K562 (cell line): ENCODE data around the gene PDE8A. TPM values are rescaled to one million over a fixed set of nuclear protein-coding genes. Genes with fewer than 3 reads are reported as not detected.

ENCODE experiments used
- ATAC-seq: fragments of 200-7000 bp; cut with Tn5 transposase; 3 replicates; pipeline ENCODE4 v1.9.1; 2020; ENCODE audit warnings: moderate library complexity
- BruUV-seq: library from RNA; stranded (reverse); fragments of 400-500 nt; replicated peaks from 2 replicates; lab custom pipeline; 2021; lab: Mats Ljungman, UMichigan
- CTCF ChIA-PET: fragments of 300-600 bp; formaldehyde crosslinking; extraction: SDS; loops from one replicate; lab custom pipeline; 2021; ENCODE audit warnings: low intra/inter-chr PET ratio; lab: Yijun Ruan, JAX
- POLR2A ChIA-PET: fragments of 300-600, 350-650 bp; sonication (Branson Sonifier 250); formaldehyde crosslinking; extraction: SDS; loops from one replicate; lab custom pipeline; 2021; ENCODE audit warnings: antibody characterized with exemption, inconsistent platforms; lab: Yijun Ruan, JAX
- DNase-seq, 4 experiments: peaks; one replicate each; pipeline versions ENCODE4 v3.0.0 to v3.0.0-alpha.2; 2011 to 2018; ENCODE audit warnings: low spot score in 3 of 4, mixed read lengths in 3 of 4; ENCODE audit errors: extremely low read depth in 1 of 4
- FAIRE-seq: peaks from 2 replicates; lab custom pipeline; 2011; peaks lifted over from hg19 to GRCh38; lab: Jason Lieb, UNC
- H2AFZ ChIP-seq: 2 replicates; pipeline ENCODE4 v1.6.0; 2011; ENCODE audit warnings: low read depth, low read length, control low read depth, inconsistent platforms
- H3K27ac ChIP-seq: fragments of 200-600 bp; 3 replicates; pipeline ENCODE4 v1.8.0; 2011; ENCODE audit warnings: low read depth, mild to moderate bottlenecking, control low read depth, inconsistent platforms, low read length, moderate library complexity, mixed read lengths; ENCODE audit errors: extremely low read depth
- H3K27me3 ChIP-seq, 2 experiments: fragments of 300-600 bp in 1 of 2; 2 replicates in 1 of 2; 3 replicates in 1 of 2; pipeline versions ENCODE4 v1.6.0 to v1.8.0; 2011; ENCODE audit warnings: inconsistent platforms in 2 of 2, low read length in 2 of 2, mild to moderate bottlenecking in 1 of 2, mixed read lengths in 1 of 2, moderate library complexity in 1 of 2; ENCODE audit not compliant: control insufficient read depth in 2 of 2, insufficient read depth in 2 of 2
- H3K36me3 ChIP-seq: fragments of 300-600 bp; 3 replicates; pipeline ENCODE4 v1.8.0; 2011; ENCODE audit warnings: mild to moderate bottlenecking, low read length, inconsistent platforms; ENCODE audit not compliant: control insufficient read depth, insufficient read depth
- H3K4me1 ChIP-seq, 2 experiments: fragments of 200-600 bp in 1 of 2; replicated peaks in 1 of 2; 2 replicates in 1 of 2; 3 replicates in 1 of 2; pipeline versions ENCODE4 v1.5.1 to v1.8.0; 2011; ENCODE audit warnings: inconsistent platforms in 2 of 2, low read length in 2 of 2, mild to moderate bottlenecking in 1 of 2, mixed read lengths in 1 of 2, moderate library complexity in 1 of 2; ENCODE audit not compliant: control insufficient read depth in 2 of 2, insufficient read depth in 2 of 2
- H3K4me2 ChIP-seq: 2 replicates; pipeline ENCODE4 v1.6.1; 2011; ENCODE audit warnings: low read length, control low read depth, inconsistent platforms, mixed read lengths; ENCODE audit not compliant: insufficient read depth
- H3K4me3 ChIP-seq: fragments of 200-600 bp; sonication (generic), shearing (Covaris generic); 2 replicates; pipeline ENCODE4 v1.5.1; 2016; ENCODE audit warnings: control low read depth, inconsistent platforms
- H3K79me2 ChIP-seq: fragments of 200-600 bp; 3 replicates; pipeline ENCODE4 v1.8.0; 2011; ENCODE audit warnings: low read length, inconsistent platforms; ENCODE audit not compliant: control insufficient read depth, insufficient read depth
- H3K9ac ChIP-seq, 2 experiments: 2 replicates each; pipeline versions ENCODE4 v1.6.0 to v1.6.1; 2011; ENCODE audit warnings: low read depth in 2 of 2, low read length in 2 of 2, control low read depth in 1 of 2, inconsistent platforms in 1 of 2, mild to moderate bottlenecking in 1 of 2, mixed read lengths in 1 of 2; ENCODE audit not compliant: insufficient read depth in 1 of 2
- H3K9me1 ChIP-seq: one replicate; pipeline ENCODE4 v1.6.0; 2011; ENCODE audit warnings: inconsistent platforms, mild to moderate bottlenecking, low read length, moderate library complexity; ENCODE audit not compliant: control insufficient read depth, insufficient read depth
- H3K9me3 ChIP-seq: replicated peaks from 2 replicates; pipeline ENCODE4 v1.5.1; 2011; ENCODE audit warnings: low read depth, low read length, inconsistent platforms; ENCODE audit not compliant: control insufficient read depth, insufficient read depth
- H4K20me1 ChIP-seq: replicated peaks from 2 replicates; pipeline ENCODE4 v1.6.1; 2011; ENCODE audit warnings: low read length, inconsistent platforms, mixed read lengths; ENCODE audit not compliant: control insufficient read depth, insufficient read depth
- ARNT ChIP-seq, 2 experiments: fragments of 450-650 bp; IDR thresholded peaks; 2 replicates each; pipeline ENCODE4 v1.6.1; 2016; ENCODE audit warnings: mild to moderate bottlenecking in 1 of 2
- BRF1 ChIP-seq: IDR thresholded peaks from 3 replicates; pipeline ENCODE4 v1.6.1; 2011; ENCODE audit warnings: borderline replicate concordance, mild to moderate bottlenecking; ENCODE audit not compliant: insufficient read length; ENCODE audit errors: extremely low read depth
- POLR2AphosphoS5 ChIP-seq: IDR thresholded peaks from 2 replicates; pipeline ENCODE4 v1.6.1; 2011; ENCODE audit warnings: mild to moderate bottlenecking, low read depth, low read length, moderate library complexity; ENCODE audit not compliant: control insufficient read depth, insufficient read depth
- ZNF274 ChIP-seq: IDR thresholded peaks from 2 replicates; pipeline ENCODE4 v1.6.1; 2011; ENCODE audit warnings: low read depth, mild to moderate bottlenecking, low read length, moderate library complexity, borderline replicate concordance
- WGBS: fragments of 100-300 bp; shearing (Covaris generic); methylation state at CpG from one replicate; pipeline ENCODE4 v1.1.6; 2016; ENCODE audit warnings: low coverage, mixed read lengths; ENCODE audit not compliant: insufficient coverage; ENCODE audit errors: missing lambda C conversion rate; 5-methylcytosine and 5-hydroxymethylcytosine counted together
- in situ Hi-C: fragments of 300-500 bp; cut with MboI; formaldehyde crosslinking; loops from 4 replicates; pipeline ENCODE4 v1.15.0; 2018; ENCODE audit warnings: inconsistent platforms, mixed read lengths
- intact Hi-C: fragments of 100-400 bp; cut with micrococcal nuclease; formaldehyde crosslinking; loops from 2 replicates; pipeline ENCODE4 v1.14.2; 2022
- polyA plus RNA-seq, 8 experiments: library from polyadenylated mRNA; depleted of rRNA in 4 of 8; stranded (reverse) in 5 of 8; unstranded in 3 of 8; fragments of >200 nt; fragmentation: Nextera tagmentation in 2 of 8; fragmentation: Illumina TruSeq in 1 of 8; extraction: Ambion mirVana in 2 of 8; extraction: Trizol in 1 of 8; gene quantifications; 2 replicates each; pipeline versions ENCODE4 v1.2.1 to v1.2.3, GENCODE V29; 2011 to 2014; ENCODE audit warnings: inconsistent platforms in 1 of 8, missing spikeins in 1 of 8
- total RNA-seq, 7 experiments: library from RNA; depleted of rRNA in 6 of 7; stranded (reverse); fragments of >200 nt in 6 of 7; fragmentation: Illumina TruSeq in 2 of 7; extraction: Trizol in 2 of 7; gene quantifications; 2 replicates each; pipeline versions ENCODE4 v1.2.1 to v1.2.3, GENCODE V29; 2011 to 2021; ENCODE audit warnings: low replicate concordance in 1 of 7

Gene PDE8A
- total and polyA plus RNA-seq, 9 of the 15 experiments (the other 6 are each of a cell fraction or from before 2014, with no cell fraction given) = 5.9 to 40.3 (median 19.8) TPM

DNA sequence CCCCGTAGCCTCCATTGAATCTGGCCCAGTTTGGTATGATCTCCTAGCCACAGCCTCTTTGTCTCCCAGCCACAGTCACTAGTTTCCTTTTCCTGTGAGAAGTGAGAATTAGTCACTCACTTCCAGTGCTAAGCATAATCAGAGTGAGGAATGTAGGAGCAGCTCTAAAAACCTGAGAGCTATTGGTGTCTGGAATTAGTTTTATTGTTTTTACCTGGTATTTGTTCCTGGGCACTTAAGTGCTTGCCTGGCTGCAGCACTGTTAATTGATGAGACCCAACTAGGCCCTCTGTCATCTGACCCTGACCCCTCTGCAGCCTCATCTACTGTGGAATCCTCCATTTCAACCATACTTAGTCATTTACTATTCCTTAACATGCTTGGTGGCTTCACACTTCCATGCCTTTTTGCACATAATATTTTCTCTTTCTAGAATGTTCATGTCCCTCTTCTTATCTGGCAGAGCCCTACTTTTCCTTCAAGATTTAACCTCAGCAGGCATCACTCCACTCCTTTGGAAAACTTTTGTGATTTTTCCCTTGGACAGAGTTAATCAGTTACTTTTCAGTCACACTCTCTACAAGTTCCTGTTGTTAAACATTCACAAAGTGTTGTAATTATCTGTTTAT is 48.8 kb downstream of the PDE8A start:
- peak; percentile 49 for ATAC-seq
- 50% methylated on average over 1 of the region's 1 CpG for WGBS
- Histone ChIP-seq H3K27ac (no peak overlapping the region), H3K36me3 (no peaks in the 10 kb centered on the region), H3K9me1 (no peaks in the 10 kb centered on the region), H3K9me3 (no peaks in the 10 kb centered on the region), H3K79me2 (peaks cover 69% of the 10 kb centered on the region), H4K20me1 (0 out of 2 replicates have a peak, but pooled peaks cover 8% of the 10 kb centered on the region), H3K9ac (no peak overlapping the region), H3K27me3 (no peaks in the 10 kb centered on the region), H3K4me1 (peaks cover 0 to 15% of the 10 kb centered on the region in 2 experiments; a peak in 3 of 5 replicates), H2AFZ (no peak overlapping the region), H3K4me3 (no peak overlapping the region), H3K4me2 (no peak overlapping the region)
- ChIA-PET CTCF (no interaction called here), POLR2A (interaction anchor here (0.9 to 1.1 kb wide), 3 partner anchors 8 to 25 kb away, joined by 3 to 4 read pairs (median 3); no protein-coding TSS in a partner anchor)
- FAIRE-seq = no peak
- no TSS peak for BruUV-seq
- no peak for DNase-seq
- in situ Hi-C loops (no loop called here), intact Hi-C loops (no loop called here)
- TF ChIP-seq POLR2AphosphoS5 (no peak), ARNT (IDR thresholded peaks at IDR 0.05) (no peak), BRF1 (no peak), ZNF274 (no peak)
